HG03354 (cell line): ENCODE measurements around the gene AURKA.

Experiments used
- ATAC-seq: cut with Tn5 transposase; IDR thresholded peaks from one replicate; pipeline ENCODE4 v1.9.1; 2021; ENCODE audit warnings: mild to moderate bottlenecking; ENCODE audit not compliant: unreplicated experiment, poor library complexity, severe bottlenecking

AURKA gene

DNA sequence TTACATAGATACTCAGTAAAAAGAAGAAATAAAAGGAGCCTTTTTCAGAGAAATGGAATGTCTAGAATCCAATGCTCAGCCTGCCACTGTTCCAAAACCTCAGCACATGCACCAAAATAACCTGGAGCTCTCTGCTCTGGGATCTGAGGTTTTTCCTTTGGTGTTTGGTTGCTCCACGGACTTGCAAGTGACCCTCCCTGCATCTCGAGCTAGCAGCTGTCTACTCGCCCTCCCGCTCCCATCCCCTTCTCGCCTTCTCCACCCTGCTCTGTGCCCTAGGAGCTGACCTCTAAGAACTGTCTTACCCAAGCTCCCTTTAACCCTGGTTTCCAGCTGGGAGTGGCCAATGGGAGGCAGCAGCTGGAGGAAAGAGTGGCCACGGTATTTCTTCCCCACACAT lies 68.4 kb downstream of the AURKA start:
- ATAC-seq: no peak

DNA sequence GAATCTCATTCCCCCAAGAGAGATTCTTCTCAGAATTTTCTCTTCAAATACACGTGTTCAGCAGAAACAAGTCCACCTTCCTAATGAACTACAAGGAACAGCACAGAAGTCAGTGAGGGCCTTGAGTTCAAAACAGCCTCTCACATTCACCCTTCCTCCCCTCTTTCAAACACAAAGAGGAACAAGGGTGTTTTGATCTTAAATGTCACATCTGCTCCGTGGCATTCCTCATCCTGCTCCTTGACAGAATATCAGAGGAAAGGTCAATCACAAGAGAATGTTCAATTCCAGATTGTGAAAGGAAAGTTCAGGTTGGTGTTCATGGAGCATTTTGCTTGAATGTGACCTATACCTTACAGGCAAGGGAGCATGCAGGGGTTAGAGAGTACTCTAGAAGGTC lies 68.8 kb downstream of the AURKA start:
- ATAC-seq: no peak

DNA sequence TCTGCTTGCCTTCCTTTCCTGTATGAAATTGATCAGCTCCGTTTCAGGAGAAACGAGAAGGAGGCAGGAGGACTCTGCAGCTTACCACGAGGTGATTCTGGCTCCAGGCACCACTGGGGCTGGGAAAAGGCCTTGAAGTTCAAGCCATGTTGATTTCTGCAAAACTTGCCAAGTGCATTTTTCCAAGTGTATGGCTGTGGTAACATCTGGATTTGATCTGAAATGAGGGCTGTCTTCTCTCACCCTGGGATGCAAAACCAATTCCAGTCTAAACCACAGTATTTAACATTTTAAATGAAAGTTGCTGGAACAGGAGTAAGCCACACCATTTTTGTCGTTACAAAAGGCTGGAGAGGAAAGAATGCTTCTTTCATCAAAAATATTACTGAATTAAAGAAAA lies 69.3 kb downstream of the AURKA start:
- no peak for ATAC-seq
